ENCODE measurements around the gene LAMA2.

The LAMA2 gene

GRCh38 chr6:129130959-129131681 lies 248.2 kb downstream of the LAMA2 start:
- Histone ChIP-seq H2AFZ (ENCODE audit: low read length) (no peak overlapping the region), H3K4me1 (ENCODE audit: low read length) (no peaks in the 10 kb centered on the region)

GRCh38 chr6:129133770-129134192 lies 250.8 kb downstream of the LAMA2 start:
- Histone ChIP-seq H2AFZ (ENCODE audit: low read length) (no peak overlapping the region), H3K4me2 (ENCODE audit: low read depth, low read length) (no peak overlapping the region), H3K4me1 (ENCODE audit: low read length) (no peaks in the 10 kb centered on the region), H4K20me1 (ENCODE audit: insufficient read depth, low read length) (no peaks in the 10 kb centered on the region), H3K27ac (ENCODE audit: low read length) (no peak overlapping the region), H3K9me2 (replicated peaks; ENCODE audit: insufficient read depth, low read length) (no peaks in the 10 kb centered on the region), H3K4me3 (ENCODE audit: low read length) (no peak overlapping the region), H3K27me3 (replicated peaks; ENCODE audit: insufficient read depth, low read length) (no peaks in the 10 kb centered on the region), H3K9ac (ENCODE audit: low read length) (no peak overlapping the region), H3F3A (ENCODE audit: insufficient read depth, low read length) (no peaks in the 10 kb centered on the region), H3K9me3 (replicated peaks; ENCODE audit: insufficient read depth, low read length) (no peaks in the 10 kb centered on the region), H3K79me2 (ENCODE audit: low read length) (no peaks in the 10 kb centered on the region), H3K36me3 (replicated peaks; ENCODE audit: insufficient read depth, low read length) (no peaks in the 10 kb centered on the region)
- no peak for TF ChIP-seq EZH2phosphoT487 (IDR thresholded peaks at IDR 0.05; ENCODE audit: low read length)
- TF ChIP-seq, protein P1, sequence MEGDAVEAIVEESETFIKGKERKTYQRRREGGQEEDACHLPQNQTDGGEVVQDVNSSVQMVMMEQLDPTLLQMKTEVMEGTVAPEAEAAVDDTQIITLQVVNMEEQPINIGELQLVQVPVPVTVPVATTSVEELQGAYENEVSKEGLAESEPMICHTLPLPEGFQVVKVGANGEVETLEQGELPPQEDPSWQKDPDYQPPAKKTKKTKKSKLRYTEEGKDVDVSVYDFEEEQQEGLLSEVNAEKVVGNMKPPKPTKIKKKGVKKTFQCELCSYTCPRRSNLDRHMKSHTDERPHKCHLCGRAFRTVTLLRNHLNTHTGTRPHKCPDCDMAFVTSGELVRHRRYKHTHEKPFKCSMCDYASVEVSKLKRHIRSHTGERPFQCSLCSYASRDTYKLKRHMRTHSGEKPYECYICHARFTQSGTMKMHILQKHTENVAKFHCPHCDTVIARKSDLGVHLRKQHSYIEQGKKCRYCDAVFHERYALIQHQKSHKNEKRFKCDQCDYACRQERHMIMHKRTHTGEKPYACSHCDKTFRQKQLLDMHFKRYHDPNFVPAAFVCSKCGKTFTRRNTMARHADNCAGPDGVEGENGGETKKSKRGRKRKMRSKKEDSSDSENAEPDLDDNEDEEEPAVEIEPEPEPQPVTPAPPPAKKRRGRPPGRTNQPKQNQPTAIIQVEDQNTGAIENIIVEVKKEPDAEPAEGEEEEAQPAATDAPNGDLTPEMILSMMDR (IDR thresholded peaks at IDR 0.05; ENCODE audit: low read length) = no peak
- TF ChIP-seq EZH2 (optimal IDR thresholded peaks at IDR 0.05; ENCODE audit: low read depth, low read length) = no peak
- DNase-seq = no peak

More at GRCh38 chr6:129130959-129131681, 248.2 kb downstream of the LAMA2 start:
- H3K9me3 ChIP-seq (replicated peaks; ENCODE audit: insufficient read depth, low read length) = no peaks in the 10 kb centered on the region
- no peak overlapping the region for H3K27ac ChIP-seq (ENCODE audit: low read length)
- H3K4me2 ChIP-seq (ENCODE audit: low read depth, low read length) = no peak overlapping the region
- no peak overlapping the region for H3K9ac ChIP-seq (ENCODE audit: low read length)
- no peaks in the 10 kb centered on the region for H3K27me3 ChIP-seq (replicated peaks; ENCODE audit: insufficient read depth, low read length)
- no peaks in the 10 kb centered on the region for H3F3A ChIP-seq (ENCODE audit: insufficient read depth, low read length)
- H3K79me2 ChIP-seq (ENCODE audit: low read length) = no peaks in the 10 kb centered on the region
- no peak overlapping the region for H3K4me3 ChIP-seq (ENCODE audit: low read length)
- H3K36me3 ChIP-seq (replicated peaks; ENCODE audit: insufficient read depth, low read length) = no peaks in the 10 kb centered on the region
- no peaks in the 10 kb centered on the region for H4K20me1 ChIP-seq (ENCODE audit: insufficient read depth, low read length)
- DNase-seq = no peak
- TF ChIP-seq, protein P1 (IDR thresholded peaks at IDR 0.05; ENCODE audit: low read length) = no peak
- H3K9me2 ChIP-seq (replicated peaks; ENCODE audit: insufficient read depth, low read length) = no peaks in the 10 kb centered on the region

GRCh38 chr6:129134535-129134934 lies 251.6 kb downstream of the LAMA2 start:
- H3K27ac ChIP-seq (ENCODE audit: low read length) = no peak overlapping the region
- H3K4me1 ChIP-seq (ENCODE audit: low read length) = no peaks in the 10 kb centered on the region
- no peaks in the 10 kb centered on the region for H3K79me2 ChIP-seq (ENCODE audit: low read length)
- H3K27me3 ChIP-seq (replicated peaks; ENCODE audit: insufficient read depth, low read length) = no peaks in the 10 kb centered on the region
- H3F3A ChIP-seq (ENCODE audit: insufficient read depth, low read length) = no peaks in the 10 kb centered on the region
- H3K36me3 ChIP-seq (replicated peaks; ENCODE audit: insufficient read depth, low read length) = no peaks in the 10 kb centered on the region
- no peak for TF ChIP-seq EZH2phosphoT487 (IDR thresholded peaks at IDR 0.05; ENCODE audit: low read length)
- TF ChIP-seq, protein P1 (IDR thresholded peaks at IDR 0.05; ENCODE audit: low read length) = no peak
- no peak for TF ChIP-seq EZH2 (optimal IDR thresholded peaks at IDR 0.05; ENCODE audit: low read depth, low read length)
- H2AFZ ChIP-seq (ENCODE audit: low read length) = no peak overlapping the region
- H4K20me1 ChIP-seq (ENCODE audit: insufficient read depth, low read length) = no peaks in the 10 kb centered on the region
- no peak for DNase-seq
- H3K9ac ChIP-seq (ENCODE audit: low read length) = no peak overlapping the region
- no peaks in the 10 kb centered on the region for H3K9me2 ChIP-seq (replicated peaks; ENCODE audit: insufficient read depth, low read length)
- H3K4me3 ChIP-seq (ENCODE audit: low read length) = no peak overlapping the region
- H3K9me3 ChIP-seq (replicated peaks; ENCODE audit: insufficient read depth, low read length) = no peaks in the 10 kb centered on the region
- H3K4me2 ChIP-seq (ENCODE audit: low read depth, low read length) = no peak overlapping the region
